OCI-LY7 (cell line): ENCODE measurements around the gene FAM83B. TPM values are rescaled to one million over a fixed set of nuclear protein-coding genes. Genes with fewer than 3 reads are reported as not detected.

Source experiments
- BruUV-seq: library from RNA; stranded (reverse); fragments of 400-500 nt; replicated peaks from 2 replicates; lab custom pipeline; 2021; lab: Mats Ljungman, UMichigan
- CTCF ChIA-PET: fragments of 300-600 bp; sonication (Branson Sonifier 250); formaldehyde crosslinking; loops from one replicate; lab custom pipeline; 2022; ENCODE audit warnings: antibody characterized with exemption; ENCODE audit not compliant: unreplicated experiment; lab: Charles Lee
- POLR2A ChIA-PET: fragments of 300-600 bp; sonication (Branson Sonifier 250); formaldehyde crosslinking; loops from one replicate; lab custom pipeline; 2022; ENCODE audit warnings: antibody characterized with exemption; lab: Charles Lee
- DNase-seq: peaks from one replicate; pipeline ENCODE4 v3.0.0-alpha.2; 2015; ENCODE audit warnings: low spot score
- H2AFZ ChIP-seq: fragments of 200-600 bp; sonication (generic), shearing (Covaris generic); 2 replicates; pipeline ENCODE4 v1.6.1; 2014; ENCODE audit warnings: mild to moderate bottlenecking, antibody characterized with exemption, low read length, moderate library complexity
- H3K27ac ChIP-seq: fragments of 200-600 bp; sonication (generic); 2 replicates; pipeline ENCODE4 v1.5.1; 2014; ENCODE audit warnings: mixed run types, low read depth, mild to moderate bottlenecking, moderate library complexity, low read length, inconsistent platforms; ENCODE audit not compliant: poor library complexity, severe bottlenecking
- H3K36me3 ChIP-seq: fragments of 200-600 bp; sonication (generic); 2 replicates; pipeline ENCODE4 v1.6.1; 2014; ENCODE audit warnings: mild to moderate bottlenecking, antibody characterized with exemption, low read length, moderate library complexity, mixed read lengths; ENCODE audit not compliant: insufficient read depth
- H3K4me1 ChIP-seq: fragments of 200-600 bp; sonication (generic); 2 replicates; pipeline ENCODE4 v1.5.1; 2014; ENCODE audit warnings: mild to moderate bottlenecking, low read length; ENCODE audit not compliant: insufficient read depth, poor library complexity, severe bottlenecking
- H3K4me2 ChIP-seq: fragments of 200-600 bp; sonication (generic); 2 replicates; pipeline ENCODE4 v1.6.1; 2014; ENCODE audit warnings: mild to moderate bottlenecking, low read length
- H3K4me3 ChIP-seq: fragments of 200-600 bp; sonication (generic); 2 replicates; pipeline ENCODE4 v1.5.1; 2014; ENCODE audit warnings: mild to moderate bottlenecking, low read depth, low read length; ENCODE audit not compliant: poor library complexity, severe bottlenecking
- H3K79me2 ChIP-seq: fragments of 200-600 bp; sonication (generic); 2 replicates; pipeline ENCODE4 v1.6.1; 2016; ENCODE audit warnings: low read depth, mild to moderate bottlenecking, low read length, moderate library complexity, mixed read lengths; ENCODE audit not compliant: insufficient read depth
- H3K9me2 ChIP-seq: fragments of 200-600 bp; sonication (generic); 2 replicates; pipeline ENCODE4 v1.6.1; 2016; ENCODE audit warnings: mild to moderate bottlenecking, low read length, mixed read lengths; ENCODE audit not compliant: insufficient read depth
- H3K9me3 ChIP-seq: fragments of 200-600 bp; sonication (generic); 2 replicates; pipeline ENCODE4 v1.6.1; 2014; ENCODE audit warnings: mild to moderate bottlenecking, mixed run types, low read length, mixed read lengths
- H4K20me1 ChIP-seq: fragments of 200-600 bp; sonication (generic); 2 replicates; pipeline ENCODE4 v1.6.1; 2014; ENCODE audit warnings: mild to moderate bottlenecking, antibody characterized with exemption, low read length, moderate library complexity, mixed read lengths; ENCODE audit not compliant: insufficient read depth
- CTCF ChIP-seq: fragments of 200-600 bp; sonication (generic); conservative IDR thresholded peaks from 2 replicates; pipeline ENCODE4 v1.5.1; 2014; ENCODE audit warnings: mild to moderate bottlenecking, antibody characterized with exemption, low read length, moderate library complexity, mixed read lengths
- EZH2phosphoT487 ChIP-seq: fragments of 200-600 bp; sonication (generic); IDR thresholded peaks from 2 replicates; pipeline ENCODE4 v1.6.1; 2018; ENCODE audit warnings: low read depth, borderline replicate concordance, mild to moderate bottlenecking, mixed run types, antibody characterized with exemption, low read length, moderate library complexity, mixed read lengths
- intact Hi-C: fragments of 100-400 bp; cut with micrococcal nuclease; formaldehyde crosslinking; loops from one replicate; pipeline ENCODE4 v1.10.0; 2022; ENCODE audit not compliant: unreplicated experiment
- total RNA-seq, 2 experiments: library from RNA; depleted of rRNA in 1 of 2; stranded (reverse); fragments of >200 nt in 1 of 2; shearing (Covaris generic) in 1 of 2; gene quantifications; 2 replicates each; pipeline ENCODE4 v1.2.3, GENCODE V29; 2014 to 2022

FAM83B gene
- total RNA-seq, 2 experiments from 2014 or later = not detected

DNA sequence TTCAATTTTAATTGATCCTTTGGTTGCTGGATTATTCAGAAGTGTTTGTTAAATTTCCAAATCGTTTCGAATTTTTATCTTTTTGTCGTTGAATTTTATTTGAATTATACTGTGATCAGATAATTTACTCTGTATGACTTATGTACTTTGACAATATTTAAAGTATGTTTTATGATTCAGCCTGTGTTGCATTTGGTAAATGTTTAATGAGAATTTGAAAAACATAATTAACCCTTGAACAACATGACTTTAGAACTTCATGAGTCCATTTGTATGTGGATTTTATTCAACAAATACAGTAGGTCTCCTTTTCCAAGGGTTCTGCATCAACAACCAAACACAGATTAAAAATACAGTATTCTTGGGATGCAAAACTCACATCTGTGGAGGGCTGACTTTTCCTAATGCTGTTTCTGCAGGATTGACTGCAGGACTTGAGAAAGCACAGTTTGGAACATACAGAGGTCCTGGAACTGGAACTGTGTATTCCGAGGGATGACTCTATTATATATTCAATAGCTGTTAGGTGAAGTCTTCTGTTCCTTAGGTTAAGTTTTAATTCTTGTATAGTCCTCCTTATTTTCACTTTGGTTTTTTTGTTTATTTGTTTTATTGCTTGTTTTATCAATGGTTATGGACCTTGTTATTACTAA lies 40.5 kb downstream of the FAM83B start:
- POLR2A ChIA-PET = no interaction called here
- intact Hi-C loops = no loop called here

DNA sequence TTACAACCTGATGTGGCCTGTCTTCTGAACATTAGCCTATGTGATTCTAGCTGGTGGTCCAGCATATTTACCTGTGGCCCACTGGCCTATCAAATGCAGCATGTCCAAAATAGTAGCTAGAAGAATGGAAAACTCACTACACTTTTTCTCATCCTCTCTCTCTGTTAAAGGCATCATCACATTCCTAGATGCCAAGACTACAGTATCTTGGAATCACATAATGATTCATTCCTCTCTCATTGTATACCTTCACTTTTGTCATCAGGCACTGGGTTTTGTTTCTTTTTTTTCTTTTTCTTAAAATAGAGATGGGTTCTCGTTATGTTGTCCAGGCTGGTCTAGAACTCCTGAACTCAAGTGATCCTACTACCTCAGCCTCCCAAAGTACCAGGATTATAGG lies 45.0 kb downstream of the FAM83B start:
- CTCF ChIA-PET = no interaction called here
- BruUV-seq = no TSS peak
- H3K4me2 ChIP-seq = no peak overlapping the region

More for the DNA sequence above, 40.5 kb downstream of the FAM83B start:
- H3K9me3 ChIP-seq = no peaks in the 10 kb centered on the region
- no peaks in the 10 kb centered on the region for H3K79me2 ChIP-seq
- no peaks in the 10 kb centered on the region for H3K36me3 ChIP-seq
- CTCF ChIA-PET = no interaction called here
- H3K4me2 ChIP-seq = no peak overlapping the region
- TF ChIP-seq EZH2phosphoT487 (no peak), CTCF (no peak)
- no peak for DNase-seq
- H3K4me1 ChIP-seq = no peaks in the 10 kb centered on the region
- no peaks in the 10 kb centered on the region for H4K20me1 ChIP-seq
- no TSS peak for BruUV-seq
- H3K9me2 ChIP-seq = no peaks in the 10 kb centered on the region
- H3K27ac ChIP-seq = no peak overlapping the region
- no peak overlapping the region for H3K4me3 ChIP-seq
- H2AFZ ChIP-seq = no peak overlapping the region

More for the DNA sequence above, 45.0 kb downstream of the FAM83B start:
- intact Hi-C loops = no loop called here
- Histone ChIP-seq H3K79me2 (no peaks in the 10 kb centered on the region), H3K36me3 (no peaks in the 10 kb centered on the region), H3K27ac (no peak overlapping the region), H4K20me1 (no peaks in the 10 kb centered on the region), H3K4me3 (no peak overlapping the region), H3K4me1 (no peaks in the 10 kb centered on the region), H3K9me2 (no peaks in the 10 kb centered on the region), H3K9me3 (no peaks in the 10 kb centered on the region), H2AFZ (no peak overlapping the region)
- POLR2A ChIA-PET = no interaction called here
- TF ChIP-seq EZH2phosphoT487 (no peak), CTCF (no peak)
- DNase-seq = no peak
